HG03108 (cell line): ENCODE measurements around the gene KIAA1217.

Experiments used
- ATAC-seq: cut with Tn5 transposase; IDR thresholded peaks from one replicate; pipeline ENCODE4 v1.9.1; 2021; ENCODE audit warnings: moderate library complexity; ENCODE audit not compliant: unreplicated experiment

The KIAA1217 gene

GRCh38 chr10:24394461-24395190 is 185.7 kb downstream of the KIAA1217 start:
- peak; percentile 52 for ATAC-seq

GRCh38 chr10:24396396-24396795 is 187.5 kb downstream of the KIAA1217 start:
- ATAC-seq: no peak

- ATAC-seq: no peak
Measured at GRCh38 chr10:24397662-24398061, 188.7 kb downstream of the KIAA1217 start.

- ATAC-seq: no peak
Measured at GRCh38 chr10:24404567-24404966, 195.6 kb downstream of the KIAA1217 start.

GRCh38 chr10:24405635-24406034 is 196.7 kb downstream of the KIAA1217 start:
- ATAC-seq: no peak

- no peak for ATAC-seq
Measured at GRCh38 chr10:24406809-24407483, 198.0 kb downstream of the KIAA1217 start.

GRCh38 chr10:24407928-24408327 is 199.0 kb downstream of the KIAA1217 start:
- ATAC-seq: no peak

GRCh38 chr10:24408365-24408764 is 199.4 kb downstream of the KIAA1217 start:
- no peak for ATAC-seq

GRCh38 chr10:24414597-24414996 is 205.7 kb downstream of the KIAA1217 start:
- no peak for ATAC-seq

- no peak for ATAC-seq
Measured at GRCh38 chr10:24415455-24416125, 206.7 kb downstream of the KIAA1217 start.

- ATAC-seq: no peak
Measured at GRCh38 chr10:24416248-24416647, 207.3 kb downstream of the KIAA1217 start.

GRCh38 chr10:24417053-24417452 is 208.1 kb downstream of the KIAA1217 start:
- ATAC-seq: no peak

GRCh38 chr10:24418532-24418931 is 209.6 kb downstream of the KIAA1217 start:
- ATAC-seq: no peak

- ATAC-seq: no peak
Measured at GRCh38 chr10:24419066-24419465, 210.1 kb downstream of the KIAA1217 start.

- no peak for ATAC-seq
Measured at GRCh38 chr10:24425151-24425550, 216.2 kb downstream of the KIAA1217 start.

- no peak for ATAC-seq
Measured at GRCh38 chr10:24427678-24428409, 218.9 kb downstream of the KIAA1217 start.

GRCh38 chr10:24428410-24428782 is 219.5 kb downstream of the KIAA1217 start:
- ATAC-seq: no peak

GRCh38 chr10:24430591-24430990 is 221.7 kb downstream of the KIAA1217 start:
- ATAC-seq: no peak

- no peak for ATAC-seq
Measured at GRCh38 chr10:24432478-24433416, 223.8 kb downstream of the KIAA1217 start.

GRCh38 chr10:24433705-24434104 is 224.8 kb downstream of the KIAA1217 start:
- ATAC-seq: no peak
